SU-DHL-6 (cell line): ENCODE data around the gene UBC.

ENCODE experiments used
- H2AFZ ChIP-seq: fragments of 200-600 bp; sonication (generic); 2 replicates; pipeline ENCODE4 v1.6.1; 2014; ENCODE audit warnings: low read depth, mild to moderate bottlenecking, moderate library complexity, mixed read lengths, antibody characterized with exemption, low read length; ENCODE audit not compliant: severe bottlenecking
- H3F3A ChIP-seq: fragments of 200-600 bp; shearing (Covaris generic); 2 replicates; pipeline ENCODE4 v1.6.0; 2016; ENCODE audit warnings: antibody characterized with exemption, mild to moderate bottlenecking; ENCODE audit not compliant: insufficient read depth
- H3K27ac ChIP-seq: fragments of 200-600 bp; sonication (generic); 2 replicates; pipeline ENCODE4 v1.5.1; 2016; ENCODE audit warnings: low read depth, mild to moderate bottlenecking, low read length, moderate library complexity, mixed read lengths
- H3K27me3 ChIP-seq: fragments of 200-600 bp; sonication (generic), shearing (Covaris generic); 2 replicates; pipeline ENCODE4 v1.6.0; 2014; ENCODE audit warnings: mild to moderate bottlenecking, low read length
- H3K36me3 ChIP-seq: fragments of 200-600 bp; sonication (generic); 2 replicates; pipeline ENCODE4 v1.6.1; 2014; ENCODE audit warnings: mild to moderate bottlenecking, low read length, mixed read lengths
- H3K4me2 ChIP-seq: fragments of 300-600, 200-600 bp; shearing (Covaris generic), sonication (generic); 2 replicates; pipeline ENCODE4 v1.6.0; 2014; ENCODE audit warnings: low read length, low read depth, mild to moderate bottlenecking; ENCODE audit not compliant: poor library complexity, severe bottlenecking
- H3K4me3 ChIP-seq: fragments of 200-600 bp; sonication (generic); 2 replicates; pipeline ENCODE4 v1.5.1; 2014; ENCODE audit warnings: antibody characterized with exemption, low read length, mild to moderate bottlenecking, mixed read lengths; ENCODE audit not compliant: insufficient read depth, poor library complexity, severe bottlenecking
- H3K79me2 ChIP-seq: fragments of 200-600 bp; sonication (generic); 2 replicates; pipeline ENCODE4 v1.6.1; 2014; ENCODE audit warnings: mild to moderate bottlenecking, low read length, moderate library complexity; ENCODE audit not compliant: insufficient read depth
- H3K9ac ChIP-seq: fragments of 200-600 bp; sonication (generic); 2 replicates; pipeline ENCODE4 v1.7.0; 2014; ENCODE audit warnings: mild to moderate bottlenecking, low read length
- H3K9me2 ChIP-seq: fragments of 200-600 bp; sonication (generic); replicated peaks from 2 replicates; pipeline ENCODE4 v1.6.1; 2014; ENCODE audit warnings: low read length; ENCODE audit not compliant: insufficient read depth
- H3K9me3 ChIP-seq: fragments of 200-600 bp; sonication (generic); 2 replicates; pipeline ENCODE4 v1.6.1; 2014; ENCODE audit warnings: low read length, mixed read lengths; ENCODE audit not compliant: insufficient read depth
- H4K20me1 ChIP-seq: fragments of 200-600 bp; sonication (generic); 2 replicates; pipeline ENCODE4 v1.6.1; 2014; ENCODE audit warnings: low read depth, mild to moderate bottlenecking, antibody characterized with exemption, low read length, moderate library complexity, mixed read lengths
- EZH2phosphoT487 ChIP-seq: fragments of 200-600 bp; sonication (generic), shearing (Covaris generic); conservative IDR thresholded peaks from 2 replicates; pipeline ENCODE4 v1.6.1; 2018; ENCODE audit warnings: mild to moderate bottlenecking, antibody characterized with exemption, low read length, moderate library complexity, mixed read lengths
- TF ChIP-seq, protein P1 (sequence below): fragments of 200-600 bp; sonication (generic); IDR thresholded peaks from one replicate; pipeline ENCODE4 v1.5.1; 2017; ENCODE audit warnings: antibody characterized with exemption, mild to moderate bottlenecking, low read length, moderate library complexity; ENCODE audit not compliant: insufficient read depth, poor library complexity, severe bottlenecking

The UBC gene

DNA sequence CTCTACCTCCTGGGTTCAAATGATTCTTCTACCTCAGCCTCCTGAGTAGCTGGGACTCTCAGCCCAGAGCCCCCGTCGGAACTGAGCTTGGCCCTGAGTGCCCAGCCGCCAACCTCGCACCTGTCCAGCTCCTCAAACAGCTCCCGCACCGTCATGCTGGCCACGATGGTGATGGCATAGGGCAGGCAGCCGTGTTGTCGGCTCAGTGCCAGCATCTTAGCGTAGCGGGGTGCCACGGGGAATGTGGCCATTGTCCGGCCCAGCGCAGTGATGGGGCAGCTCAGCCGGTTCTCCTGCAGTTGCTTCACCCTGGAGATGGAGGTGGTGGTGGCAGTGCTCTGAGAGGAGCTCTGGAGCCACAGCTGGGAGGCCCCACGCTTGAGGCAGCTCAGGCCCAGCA lies 42.1 kb upstream of the UBC start:
- Histone ChIP-seq H3K4me3 (no peak overlapping the region), H3F3A (no peaks in the 10 kb centered on the region), H3K9me3 (no peaks in the 10 kb centered on the region), H3K36me3 (no peaks in the 10 kb centered on the region; the same call in 1 of the 2 replicates), H3K9me2 (no peaks in the 10 kb centered on the region), H3K79me2 (no peaks in the 10 kb centered on the region), H3K9ac (no peak overlapping the region), H3K27ac (no peak overlapping the region), H2AFZ (no peak overlapping the region), H3K4me2 (no peak overlapping the region), H4K20me1 (no peaks in the 10 kb centered on the region), H3K27me3 (no peaks in the 10 kb centered on the region)
- no peak for TF ChIP-seq EZH2phosphoT487
- TF ChIP-seq, protein P1, sequence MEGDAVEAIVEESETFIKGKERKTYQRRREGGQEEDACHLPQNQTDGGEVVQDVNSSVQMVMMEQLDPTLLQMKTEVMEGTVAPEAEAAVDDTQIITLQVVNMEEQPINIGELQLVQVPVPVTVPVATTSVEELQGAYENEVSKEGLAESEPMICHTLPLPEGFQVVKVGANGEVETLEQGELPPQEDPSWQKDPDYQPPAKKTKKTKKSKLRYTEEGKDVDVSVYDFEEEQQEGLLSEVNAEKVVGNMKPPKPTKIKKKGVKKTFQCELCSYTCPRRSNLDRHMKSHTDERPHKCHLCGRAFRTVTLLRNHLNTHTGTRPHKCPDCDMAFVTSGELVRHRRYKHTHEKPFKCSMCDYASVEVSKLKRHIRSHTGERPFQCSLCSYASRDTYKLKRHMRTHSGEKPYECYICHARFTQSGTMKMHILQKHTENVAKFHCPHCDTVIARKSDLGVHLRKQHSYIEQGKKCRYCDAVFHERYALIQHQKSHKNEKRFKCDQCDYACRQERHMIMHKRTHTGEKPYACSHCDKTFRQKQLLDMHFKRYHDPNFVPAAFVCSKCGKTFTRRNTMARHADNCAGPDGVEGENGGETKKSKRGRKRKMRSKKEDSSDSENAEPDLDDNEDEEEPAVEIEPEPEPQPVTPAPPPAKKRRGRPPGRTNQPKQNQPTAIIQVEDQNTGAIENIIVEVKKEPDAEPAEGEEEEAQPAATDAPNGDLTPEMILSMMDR: no peak

DNA sequence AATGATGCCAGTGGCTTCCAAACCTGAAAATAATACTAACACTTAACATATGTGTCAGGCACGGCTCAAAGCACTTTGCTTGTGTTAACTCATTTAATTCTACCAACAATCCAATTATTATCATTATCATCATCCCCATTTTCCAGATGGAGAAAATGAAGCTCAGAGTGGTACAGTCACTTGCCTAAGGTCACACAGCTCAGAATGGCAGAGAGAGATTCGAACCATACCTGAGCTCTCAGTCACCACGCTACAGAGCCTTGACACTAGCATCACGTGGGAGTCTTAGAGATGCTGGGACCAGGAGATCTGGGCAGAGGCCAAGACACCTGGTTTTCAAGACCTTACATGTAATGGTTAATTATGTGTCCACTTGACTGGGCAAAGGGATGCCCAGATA lies 40.3 kb upstream of the UBC start:
- H3K4me2 ChIP-seq: no peak overlapping the region
- no peak overlapping the region for H3K27ac ChIP-seq
- no peaks in the 10 kb centered on the region for H3K27me3 ChIP-seq
- no peaks in the 10 kb centered on the region for H3K9me3 ChIP-seq
- no peak overlapping the region for H3K9ac ChIP-seq
- H3K79me2 ChIP-seq: no peaks in the 10 kb centered on the region
- TF ChIP-seq, protein P1: no peak
- no peak for TF ChIP-seq EZH2phosphoT487
- no peaks in the 10 kb centered on the region for H4K20me1 ChIP-seq
- no peaks in the 10 kb centered on the region for H3K36me3 ChIP-seq
- no peak overlapping the region for H3K4me3 ChIP-seq
- H3K9me2 ChIP-seq: no peaks in the 10 kb centered on the region
- H3F3A ChIP-seq: no peaks in the 10 kb centered on the region
- H2AFZ ChIP-seq: no peak overlapping the region

DNA sequence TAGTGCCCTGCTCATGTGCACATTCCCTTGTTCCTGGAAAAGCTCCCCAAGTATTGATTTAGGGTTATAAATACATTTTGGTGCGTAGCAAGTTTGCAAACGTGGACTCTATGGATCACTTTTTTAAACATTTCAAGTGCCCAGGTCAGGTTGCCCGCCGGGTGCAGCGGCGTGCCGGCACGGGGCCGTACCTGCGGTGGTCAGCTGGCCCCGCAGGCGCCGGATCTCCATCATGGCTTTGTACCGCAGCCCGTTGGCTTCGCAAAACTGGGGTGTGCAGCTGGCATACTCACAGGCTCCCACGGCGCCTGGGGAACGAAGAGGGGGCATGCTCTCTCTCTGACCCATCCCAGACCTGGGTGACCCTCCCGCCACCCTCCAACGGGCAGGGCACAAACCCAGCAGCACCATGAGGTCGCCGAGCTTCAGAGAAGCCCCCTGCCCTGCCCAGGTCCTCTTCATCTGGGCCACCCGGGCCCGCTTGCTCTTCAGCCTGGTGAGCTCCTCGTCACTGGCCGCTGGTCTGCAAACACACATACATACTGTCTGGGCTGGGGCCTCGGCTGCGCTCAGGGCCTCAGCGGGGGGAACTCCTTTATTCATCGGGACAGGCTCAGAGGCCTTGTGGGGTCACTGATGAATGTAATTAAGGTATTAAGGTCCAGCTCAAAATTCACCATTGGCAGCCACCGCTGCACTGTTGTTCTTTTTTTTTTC lies 39.4 kb upstream of the UBC start:
- TF ChIP-seq, protein P1: no peak
- no peak for TF ChIP-seq EZH2phosphoT487
- H3F3A ChIP-seq: no peaks in the 10 kb centered on the region
- H3K4me3 ChIP-seq: no peak overlapping the region
- H3K27me3 ChIP-seq: no peaks in the 10 kb centered on the region
- no peak overlapping the region for H3K27ac ChIP-seq
- no peaks in the 10 kb centered on the region for H4K20me1 ChIP-seq
- H3K9me2 ChIP-seq: no peaks in the 10 kb centered on the region
- no peak overlapping the region for H3K9ac ChIP-seq
- no peaks in the 10 kb centered on the region for H3K36me3 ChIP-seq
- H3K79me2 ChIP-seq: no peaks in the 10 kb centered on the region
- H3K9me3 ChIP-seq: no peaks in the 10 kb centered on the region
- no peak overlapping the region for H3K4me2 ChIP-seq
- no peak overlapping the region for H2AFZ ChIP-seq
